GM21447 (cell line): ENCODE measurements around the gene OR2T34.
"Not testable (repeated sequence)": the region's sequence is repeated elsewhere in the genome, so short reads cannot be mapped to it uniquely, and the experiment has no call there.

Experiments
- ATAC-seq: cut with Tn5 transposase; IDR thresholded peaks from one replicate; pipeline ENCODE4 v1.9.1; 2021; ENCODE audit not compliant: unreplicated experiment

Gene OR2T34

GRCh38 chr1:248574657-248575056, at the start of gene OR2T34:
Gene OR2T34, minus strand, starts transcription at chr1:248574757. Its CDS starts 0 bp downstream, at chr1:248574757.
- not testable (repeated sequence) for ATAC-seq

- peak; percentile 89 for ATAC-seq
These were observed 48.0 kb upstream of the OR2T34 start for GRCh38 chr1:248622570-248623001.

- no peak for ATAC-seq
These were observed 47.2 kb upstream of the OR2T34 start for GRCh38 chr1:248621770-248622169.

GRCh38 chr1:248618878-248619277, 44.3 kb upstream of the OR2T34 start:
- no peak for ATAC-seq

GRCh38 chr1:248618119-248618518, 43.6 kb upstream of the OR2T34 start:
- ATAC-seq = no peak

- peak; percentile 55 for ATAC-seq
These were observed 39.2 kb upstream of the OR2T34 start for GRCh38 chr1:248613742-248614141.

GRCh38 chr1:248611883-248612414, 37.4 kb upstream of the OR2T34 start:
- ATAC-seq = no peak

GRCh38 chr1:248610301-248610700, 35.7 kb upstream of the OR2T34 start:
- ATAC-seq = no peak

- no peak for ATAC-seq
These were observed 24.8 kb upstream of the OR2T34 start for GRCh38 chr1:248599396-248599795.

GRCh38 chr1:248597589-248597988, 23.0 kb upstream of the OR2T34 start, which contains the start of gene OR2T10:
Gene OR2T10, minus strand, starts transcription at chr1:248597700. Its CDS starts 3,932 bp downstream, at chr1:248593768.
- ATAC-seq = no peak

GRCh38 chr1:248596615-248597014, 22.1 kb upstream of the OR2T34 start:
- no peak for ATAC-seq

- no peak for ATAC-seq
These were observed 18.7 kb upstream of the OR2T34 start for GRCh38 chr1:248593226-248593625.

GRCh38 chr1:248592655-248593054, 18.1 kb upstream of the OR2T34 start:
- no peak for ATAC-seq

- no peak for ATAC-seq
These were observed 15.5 kb upstream of the OR2T34 start for GRCh38 chr1:248590055-248590454.

GRCh38 chr1:248589334-248589733, 14.8 kb upstream of the OR2T34 start:
- ATAC-seq = no peak

GRCh38 chr1:248585266-248585665, 10.7 kb upstream of the OR2T34 start:
- no peak for ATAC-seq

- no peak for ATAC-seq
These were observed 1.9 kb upstream of the OR2T34 start for GRCh38 chr1:248576260-248576980.

GRCh38 chr1:248573856-248574255, 701 bp downstream of the OR2T34 start:
- ATAC-seq = not testable (repeated sequence)

GRCh38 chr1:248572049-248572448, 2.5 kb downstream of the OR2T34 start:
- peak; percentile 92 for ATAC-seq

GRCh38 chr1:248570811-248571210, 3.7 kb downstream of the OR2T34 start:
- ATAC-seq = not testable (repeated sequence)

- not testable (repeated sequence) for ATAC-seq
These were observed 5.5 kb downstream of the OR2T34 start for GRCh38 chr1:248569049-248569448.

GRCh38 chr1:248565530-248566373, 8.8 kb downstream of the OR2T34 start:
- peak; percentile 65 for ATAC-seq
